ENCODE results near the gene CDH13.

CDH13 gene

GRCh38 chr16:83300326-83300725 is 673.6 kb downstream of the CDH13 start:
- no peak for DNase-seq (ENCODE audit: low read depth in 2 of 2)

DNA sequence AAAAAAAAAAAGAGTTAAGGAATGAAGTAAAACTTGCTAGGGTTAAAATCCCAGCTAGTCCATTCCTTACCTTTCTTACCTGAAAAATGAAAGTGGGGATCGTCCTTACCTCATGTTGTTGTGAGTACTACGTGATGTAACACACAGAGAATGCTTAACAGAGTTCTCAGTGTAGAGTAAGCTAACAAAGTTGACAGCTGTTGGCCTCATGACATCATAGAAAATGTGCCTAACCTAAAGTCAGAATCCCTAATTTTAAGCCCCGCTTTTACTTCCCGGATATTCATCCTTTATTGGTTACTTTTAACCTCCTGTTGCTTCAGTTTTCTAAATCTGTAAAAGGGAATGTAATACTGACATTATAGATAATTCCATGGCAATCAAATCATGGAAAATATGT is 675.2 kb downstream of the CDH13 start:
- no peak for DNase-seq (ENCODE audit: low read depth in 2 of 2)

DNA sequence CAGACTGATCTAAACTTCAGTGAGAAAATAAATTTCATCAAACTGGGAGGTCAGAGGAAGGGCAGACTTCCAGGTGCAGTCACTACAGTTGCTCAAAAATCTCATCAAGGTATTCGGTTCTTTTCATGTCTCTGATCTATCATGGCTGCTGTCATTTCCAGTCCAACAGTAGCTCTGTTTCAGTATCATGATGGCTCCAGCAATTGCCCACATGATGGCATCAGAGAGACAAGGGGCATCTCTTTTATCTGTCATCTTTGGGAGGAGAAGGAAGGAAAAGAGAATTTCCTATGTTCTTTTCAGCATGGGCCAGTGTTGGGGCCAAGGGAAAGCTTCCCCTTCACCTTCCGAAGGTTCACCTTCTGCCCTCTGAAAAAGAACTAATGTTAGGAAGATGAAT is 676.1 kb downstream of the CDH13 start:
- no peak for DNase-seq (ENCODE audit: low read depth in 2 of 2)

GRCh38 chr16:83305092-83305491 is 678.3 kb downstream of the CDH13 start:
- DNase-seq (ENCODE audit: low read depth in 2 of 2) = no peak

DNA sequence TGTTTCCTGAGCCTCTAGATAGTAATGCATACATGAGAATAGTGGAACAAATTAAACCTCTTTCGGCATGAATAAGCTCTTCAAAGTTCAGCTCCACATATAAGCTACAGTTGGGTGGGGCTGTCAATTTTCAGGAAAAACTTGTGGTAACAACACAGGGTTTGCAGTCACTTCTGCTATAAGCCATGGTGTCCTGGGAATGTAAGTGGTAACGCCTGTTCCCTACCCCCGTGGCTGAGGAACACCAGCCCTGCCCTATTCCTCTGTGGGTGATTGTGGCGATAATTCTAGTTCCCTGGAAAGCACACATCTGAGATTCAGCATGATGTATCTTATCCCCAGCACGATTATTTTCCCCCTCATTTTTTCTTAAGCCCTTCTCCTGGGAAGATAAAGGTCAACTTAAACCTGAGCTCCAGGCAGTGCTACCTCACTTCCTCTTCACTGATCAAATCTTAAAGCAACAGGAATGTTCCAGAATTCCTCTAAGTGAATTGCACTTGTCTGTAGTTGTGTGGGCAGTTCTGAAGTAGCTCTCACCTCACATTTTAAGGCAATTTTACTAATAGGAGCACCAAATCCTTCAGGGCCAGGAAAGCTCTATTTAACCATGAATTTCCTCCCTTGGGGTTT is 680.3 kb downstream of the CDH13 start:
- no peak for DNase-seq (ENCODE audit: low read depth in 2 of 2)

DNA sequence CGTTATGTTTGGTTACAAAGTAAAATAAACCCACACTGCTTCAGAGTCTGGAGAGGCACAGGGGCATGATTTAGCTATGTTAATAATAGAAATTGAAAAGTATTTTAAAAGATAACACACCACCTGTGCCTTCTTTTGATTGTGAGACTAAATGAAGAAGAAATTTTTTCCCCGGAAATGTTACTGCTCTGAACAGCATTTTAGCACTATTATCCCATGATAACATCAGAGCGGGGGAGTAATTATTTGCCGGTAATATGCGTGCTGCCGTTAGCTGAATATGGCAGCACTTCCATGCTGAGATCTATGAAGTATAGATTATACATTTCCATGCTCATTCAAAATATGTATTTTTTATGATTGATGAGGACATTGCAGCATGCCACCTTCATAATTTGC is 680.8 kb downstream of the CDH13 start:
- DNase-seq (ENCODE audit: low read depth in 2 of 2) = no peak

GRCh38 chr16:83308414-83308813 is 681.6 kb downstream of the CDH13 start:
- no peak for DNase-seq (ENCODE audit: low read depth in 2 of 2)

- DNase-seq (ENCODE audit: low read depth in 2 of 2) = no peak
These were observed 684.0 kb downstream of the CDH13 start for GRCh38 chr16:83310816-83311215.

DNA sequence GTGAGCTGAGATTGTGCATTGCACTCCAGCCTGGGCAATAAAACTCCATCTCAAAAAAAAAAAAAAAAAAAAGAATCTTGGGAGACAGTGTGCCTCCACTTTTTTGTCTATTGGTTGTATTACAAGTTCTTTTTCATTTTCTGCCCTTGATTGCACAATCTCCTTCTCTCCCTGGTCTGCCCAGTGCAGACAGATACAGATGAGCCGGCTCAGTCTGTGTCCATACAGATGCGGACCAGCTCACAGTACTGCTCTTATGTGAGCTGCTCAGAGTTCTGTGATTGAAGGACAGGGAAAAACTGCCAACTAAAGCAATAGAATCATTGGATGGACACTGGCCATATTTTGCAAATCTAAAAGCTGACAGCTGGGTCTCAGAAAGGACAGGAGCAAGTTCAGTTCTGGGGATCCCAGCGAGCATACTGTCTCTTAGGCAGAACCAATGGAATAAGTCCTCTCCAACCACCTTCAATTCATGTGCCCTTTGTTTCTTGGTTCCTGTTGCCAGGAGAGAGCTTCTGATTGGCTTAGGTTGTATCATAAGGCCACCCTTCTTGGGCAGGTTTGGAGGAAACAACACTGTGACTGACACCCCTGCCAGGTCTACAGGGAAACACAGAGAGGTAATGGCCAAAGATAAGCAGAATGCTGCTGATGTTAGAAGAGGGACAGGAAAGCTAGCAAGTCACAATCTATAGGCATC is 685.4 kb downstream of the CDH13 start:
- DNase-seq (ENCODE audit: low read depth in 2 of 2) = no peak

DNA sequence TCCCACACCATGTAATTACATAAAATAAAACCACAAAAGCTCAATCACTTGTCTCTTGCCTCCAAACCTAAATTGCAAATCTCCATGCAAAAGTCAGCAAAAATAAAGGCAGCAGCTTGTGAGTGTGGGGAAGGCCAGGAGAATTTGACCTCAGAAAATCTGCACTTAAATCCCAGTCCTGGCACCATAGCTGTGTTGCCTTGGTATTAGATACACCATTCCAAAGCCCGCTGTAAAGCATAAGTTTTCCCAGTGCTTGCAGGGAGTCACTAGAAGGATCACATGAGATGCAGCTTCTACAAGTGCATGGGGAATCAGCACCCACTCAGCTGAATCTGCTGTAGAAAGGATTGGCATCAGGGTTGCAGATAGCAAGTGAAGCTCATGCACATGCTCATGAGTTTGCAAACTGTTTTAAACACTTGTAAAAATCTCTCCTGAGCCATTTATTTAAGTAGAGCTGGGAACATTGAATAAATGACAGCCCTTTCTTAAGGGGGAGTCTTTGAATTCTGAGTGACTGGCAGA is 686.0 kb downstream of the CDH13 start:
- no peak for DNase-seq (ENCODE audit: low read depth in 2 of 2)

- DNase-seq (ENCODE audit: low read depth in 2 of 2) = no peak
These were observed 688.5 kb downstream of the CDH13 start for GRCh38 chr16:83315271-83315670.

DNA sequence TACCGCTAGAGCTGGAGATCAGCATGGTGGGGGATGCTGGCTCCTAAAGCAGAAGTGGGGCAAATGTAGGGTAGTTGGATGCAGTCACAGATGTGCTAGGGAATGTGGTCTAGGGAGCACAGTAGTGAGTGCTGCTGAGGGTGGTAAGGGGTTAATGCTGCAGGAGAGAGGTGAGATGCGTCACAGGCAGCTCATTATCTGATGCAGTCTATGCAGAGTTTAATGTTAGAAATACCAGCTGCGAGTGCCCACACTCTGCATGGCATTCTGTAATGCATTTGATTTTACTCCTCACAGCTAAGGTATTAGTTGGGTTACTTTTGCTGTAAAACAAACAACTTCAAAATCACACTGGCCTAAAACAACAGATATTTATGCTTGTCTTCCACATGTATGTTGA is 689.7 kb downstream of the CDH13 start:
- DNase-seq (ENCODE audit: low read depth in 2 of 2) = no peak

- DNase-seq (ENCODE audit: low read depth in 2 of 2) = no peak
These were observed 691.6 kb downstream of the CDH13 start for GRCh38 chr16:83318390-83318789.

- DNase-seq (ENCODE audit: low read depth in 2 of 2) = no peak
These were observed 702.2 kb downstream of the CDH13 start for GRCh38 chr16:83328936-83329335.

DNA sequence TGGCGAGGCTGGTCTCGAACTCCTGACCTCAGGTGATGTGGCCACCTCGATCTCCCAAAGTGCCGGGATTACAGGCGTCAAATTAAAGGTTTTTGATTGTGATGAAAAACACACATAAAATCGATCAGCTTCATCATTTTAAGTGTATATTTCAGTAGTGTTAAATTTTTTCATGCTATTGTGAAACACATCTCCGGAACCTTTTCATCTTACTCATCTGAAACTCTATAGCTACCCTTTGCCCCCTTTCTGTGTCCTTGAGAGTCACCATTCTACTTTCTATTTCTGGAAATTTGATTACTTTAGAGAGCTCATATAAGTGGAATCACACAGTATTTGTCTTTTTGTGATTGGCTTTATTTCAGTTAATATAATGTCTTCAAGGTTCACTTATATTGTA is 702.7 kb downstream of the CDH13 start:
- no peak for DNase-seq (ENCODE audit: low read depth in 2 of 2)

- no peak for DNase-seq (ENCODE audit: low read depth in 2 of 2)
These were observed 703.5 kb downstream of the CDH13 start for GRCh38 chr16:83330251-83330650.

DNA sequence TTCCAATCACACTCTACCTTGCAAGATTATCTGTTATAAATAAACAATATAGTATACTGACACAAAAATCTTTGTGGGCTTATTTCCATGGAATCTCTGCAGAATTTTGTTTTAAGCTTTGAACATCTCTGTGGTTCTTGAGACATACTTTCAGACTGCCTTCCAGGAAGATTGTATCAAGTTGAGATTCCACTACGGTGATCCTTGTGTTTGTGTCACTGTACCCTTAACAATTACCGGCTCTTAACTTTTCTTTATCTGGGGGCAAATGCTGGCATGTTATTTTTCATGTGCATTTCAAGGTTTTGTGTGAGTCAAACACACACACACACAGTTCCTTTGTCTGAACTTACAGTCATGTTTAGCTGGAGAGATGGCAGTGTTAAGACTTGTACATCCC is 708.3 kb downstream of the CDH13 start:
- no peak for DNase-seq (ENCODE audit: low read depth in 2 of 2)

DNA sequence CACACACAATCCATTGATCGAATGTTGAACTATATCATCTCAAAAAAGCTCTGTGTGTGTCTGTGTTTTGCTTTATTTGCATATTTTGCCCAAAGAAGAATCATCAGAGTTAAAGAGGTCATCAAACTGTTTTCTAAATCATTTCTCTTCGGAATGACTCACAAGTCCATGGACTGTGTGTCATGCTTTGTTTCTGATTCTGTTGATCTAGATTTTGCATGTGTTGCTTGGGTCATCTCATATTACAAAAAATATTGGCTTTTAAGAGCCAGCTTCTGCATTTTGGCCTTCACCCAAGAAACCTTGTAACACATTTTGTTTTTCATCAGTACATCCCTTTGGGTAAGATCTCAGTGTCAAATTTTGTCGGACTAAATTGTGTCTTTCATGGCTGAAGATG is 709.8 kb downstream of the CDH13 start:
- no peak for DNase-seq (ENCODE audit: low read depth in 2 of 2)

- DNase-seq (ENCODE audit: low read depth in 2 of 2) = no peak
These were observed 711.4 kb downstream of the CDH13 start for GRCh38 chr16:83338138-83338537.

DNA sequence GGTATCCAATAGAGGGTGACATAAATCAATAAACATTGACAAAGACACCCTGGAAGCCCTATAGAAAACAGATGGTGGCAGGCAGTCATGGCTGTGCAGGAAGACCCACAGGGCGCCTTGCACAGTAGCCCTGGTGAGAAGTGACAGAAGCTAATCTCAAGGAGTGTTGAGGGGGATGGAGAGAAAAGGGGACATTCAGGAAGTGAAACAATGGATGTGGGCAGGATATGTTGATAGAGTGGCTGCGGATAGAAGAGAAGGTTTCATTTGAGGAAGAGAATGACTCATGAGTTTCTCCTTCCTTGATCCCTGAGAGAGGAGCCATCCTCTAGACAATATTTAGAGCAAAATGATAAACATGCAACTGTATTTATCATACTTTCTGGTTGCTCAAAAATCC is 712.2 kb downstream of the CDH13 start:
- no peak for DNase-seq (ENCODE audit: low read depth in 2 of 2)

GRCh38 chr16:83343935-83344366 is 717.2 kb downstream of the CDH13 start:
- DNase-seq (ENCODE audit: low read depth in 2 of 2) = no peak

DNA sequence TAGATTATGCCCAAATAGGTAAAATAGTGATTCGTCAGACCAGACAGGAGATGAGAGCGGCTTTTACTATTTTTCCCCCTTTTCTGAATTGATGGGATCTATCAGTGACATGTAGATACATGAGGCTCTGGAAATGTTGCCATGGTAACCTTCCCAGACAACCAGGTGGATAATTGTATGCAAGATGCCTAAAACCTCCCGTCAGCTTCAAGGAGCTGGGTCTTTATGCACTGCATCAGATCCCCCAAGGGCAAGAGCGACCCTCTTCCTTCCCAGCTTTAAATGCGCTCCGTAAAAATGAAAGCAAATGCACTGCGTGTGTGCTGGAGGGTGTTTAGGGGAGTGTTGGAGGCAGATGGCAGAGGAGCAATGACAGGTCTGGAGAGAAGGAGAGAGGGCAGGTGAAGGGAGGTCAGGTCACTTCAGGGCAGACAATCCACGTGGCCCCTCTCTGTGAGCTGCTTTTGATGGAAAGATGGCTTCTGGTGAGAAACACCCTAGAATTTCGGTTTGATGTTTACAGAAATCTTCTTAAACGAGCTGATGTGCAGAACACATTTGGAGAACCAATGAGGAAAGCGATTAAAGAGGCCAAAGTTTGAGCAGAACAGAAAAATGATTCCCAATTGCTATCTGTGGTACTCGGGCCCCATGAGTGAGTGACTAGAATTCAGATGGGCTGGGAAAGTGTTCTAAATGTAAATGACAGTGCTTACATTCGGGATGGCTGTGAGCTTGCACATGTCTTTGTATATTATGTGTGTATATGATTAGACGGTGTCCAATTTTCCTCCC is 719.3 kb downstream of the CDH13 start:
- DNase-seq (ENCODE audit: low read depth in 2 of 2) = no peak

GRCh38 chr16:83348991-83349390 is 722.2 kb downstream of the CDH13 start:
- no peak for DNase-seq (ENCODE audit: low read depth in 2 of 2)
